GM12891 (cell line): ENCODE results near the gene WWP2.

Source experiments
- PAX5 ChIP-seq: IDR thresholded peaks from 2 replicates; pipeline ENCODE4 v1.6.1; 2011; ENCODE audit warnings: low read length, moderate library complexity, mild to moderate bottlenecking; ENCODE audit not compliant: insufficient read depth, severe bottlenecking
- POLR2A ChIP-seq: IDR thresholded peaks from 2 replicates; pipeline ENCODE4 v1.6.1; 2011; ENCODE audit warnings: low read depth, low read length, control low read depth
- POLR2AphosphoS5 ChIP-seq: IDR thresholded peaks from 2 replicates; pipeline ENCODE4 v1.6.1; 2011; ENCODE audit warnings: low read depth, low read length, control low read depth
- POU2F2 ChIP-seq: IDR thresholded peaks from 2 replicates; pipeline ENCODE4 v1.6.1; 2011; ENCODE audit warnings: low read depth, mild to moderate bottlenecking, control low read depth, low read length, moderate library complexity
- SPI1 ChIP-seq: IDR thresholded peaks from 2 replicates; pipeline ENCODE4 v1.6.1; 2011; ENCODE audit warnings: low read depth, low read length, control low read depth
- TAF1 ChIP-seq: IDR thresholded peaks from 2 replicates; pipeline ENCODE4 v1.6.1; 2011; ENCODE audit warnings: low read depth, low read length, control low read depth

- TF ChIP-seq POLR2A (no peak), POLR2AphosphoS5 (no peak), PAX5 (no peak), TAF1 (no peak), SPI1 (no peak), POU2F2 (no peak)
These were observed 43.9 kb upstream of the WWP2 start for GRCh38 chr16:69718111-69718764.
